Esophagus muscularis mucosa (tissue), 4 donors: ENCODE results near the gene ECPAS. TPM values are rescaled to one million over a fixed set of nuclear protein-coding genes. Genes with fewer than 3 reads are reported as not detected.

Experiments
- DNase-seq: peaks from one replicate; pipeline ENCODE4 v3.0.0-alpha.2; 2017; ENCODE audit errors: extremely low spot score
- H3K27ac ChIP-seq, 4 donors: fragments of 200-600 bp; sonication (generic); replicated peaks in 1 of 4; 1 replicate in 3 of 4; 2 replicates in 1 of 4; pipeline ENCODE4 v1.5.1; 2016 to 2019; ENCODE audit warnings: mild to moderate bottlenecking in 1 of 4
- H3K27me3 ChIP-seq, 4 donors: fragments of 200-600 bp; sonication (generic); one replicate each; pipeline versions ENCODE4 v1.5.1 to v1.6.0; 2016 to 2019
- H3K36me3 ChIP-seq, 4 donors: fragments of 200-600 bp; sonication (generic); one replicate each; pipeline ENCODE4 v1.5.1; 2016 to 2019
- H3K4me1 ChIP-seq, 4 donors: fragments of 200-600 bp; sonication (generic); one replicate each; pipeline ENCODE4 v1.5.1; 2016 to 2019
- H3K4me3 ChIP-seq, 4 donors: fragments of 200-600 bp; sonication (generic); 1 replicate in 2 of 4; 2 replicates in 2 of 4; pipeline ENCODE4 v1.5.1; 2016 to 2019; ENCODE audit warnings: mild to moderate bottlenecking in 4 of 4, moderate library complexity in 1 of 4
- H3K9me3 ChIP-seq, 4 donors: fragments of 200-600 bp; sonication (generic); 1 replicate in 3 of 4; 2 replicates in 1 of 4; pipeline ENCODE4 v1.5.1; 2016 to 2019
- EP300 ChIP-seq: sonication (generic); formaldehyde crosslinking; IDR thresholded peaks from one replicate; pipeline ENCODE4 v1.6.1; 2017; ENCODE audit warnings: antibody characterized with exemption
- POLR2A ChIP-seq: fragments of 450-650 bp; IDR thresholded peaks from one replicate; pipeline ENCODE4 v1.6.1; 2017; ENCODE audit warnings: antibody characterized with exemption, moderate library complexity, mild to moderate bottlenecking, low read depth
- POLR2AphosphoS5 ChIP-seq, 2 donors: sonication (generic); formaldehyde crosslinking; IDR thresholded peaks; one replicate each; pipeline ENCODE4 v1.6.1; 2017; ENCODE audit warnings: antibody characterized with exemption in 2 of 2
- WGBS: methylation state at CpG from one replicate; pipeline ENCODE4 v1.1.5; 2018; 5-methylcytosine and 5-hydroxymethylcytosine counted together
- intact Hi-C: fragments of 100-400 bp; cut with DNase I; formaldehyde crosslinking; loops from one replicate; pipeline ENCODE4 v1.15.1; 2023
- total RNA-seq, 4 donors: library from RNA; depleted of rRNA; stranded (reverse); fragments of >200 nt; gene quantifications; one replicate each; pipeline versions ENCODE4 v1.1.0 to v1.2.1, GENCODE V29; 2016
- TF ChIP-seq, protein P1 (sequence below), 3 experiments: fragments of 200-600 bp in 2 of 3; fragments of 450-650 bp in 1 of 3; sonication (generic) in 2 of 3; IDR thresholded peaks; one replicate each; pipeline ENCODE4 v1.5.1; 2017 to 2019; ENCODE audit warnings: antibody characterized with exemption in 3 of 3, mild to moderate bottlenecking in 2 of 3, moderate library complexity in 1 of 3

The ECPAS gene
- total RNA-seq, 4 donors from 2014 or later: 72.9 to 89.3 (median 80.6) TPM

DNA sequence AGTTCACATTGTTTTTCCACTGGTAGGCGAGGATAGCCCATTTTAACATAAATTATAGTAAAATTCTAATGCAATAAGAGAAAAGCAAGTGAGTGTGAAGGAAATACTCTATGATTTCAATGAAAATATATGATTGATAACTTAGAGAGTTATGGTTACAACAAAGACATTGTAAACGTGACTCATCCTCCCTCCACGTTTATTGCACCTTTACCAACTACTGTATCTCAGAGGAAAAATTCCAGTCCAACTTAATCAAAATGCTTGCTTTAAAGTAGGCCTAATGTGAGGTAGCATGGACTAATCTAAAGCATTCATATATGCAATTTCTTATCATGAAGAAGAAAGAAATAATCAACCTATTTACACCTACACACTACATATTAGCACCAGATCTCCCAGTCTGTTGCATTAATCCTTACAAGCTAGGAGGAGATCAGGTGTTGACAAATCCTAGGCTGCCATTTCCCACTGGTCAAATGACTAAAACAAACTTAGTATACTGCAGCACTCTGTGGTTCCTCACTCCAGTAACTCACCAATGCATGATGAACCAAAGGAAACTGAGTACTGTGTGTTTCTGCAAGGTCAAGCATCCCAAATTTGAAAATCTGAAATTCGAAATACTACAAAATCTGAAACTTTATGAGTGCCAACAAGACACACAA lies 41.7 kb downstream of the ECPAS start:
- Histone ChIP-seq H3K27me3 (no peaks in the 10 kb centered on the region), H3K4me3 (no peak overlapping the region), H3K4me1 (no peaks in the 10 kb centered on the region), H3K36me3 (peaks cover 13 to 78% (median 52%) of the 10 kb centered on the region in 4 donors), H3K27ac (no peak overlapping the region), H3K9me3 (no peaks in the 10 kb centered on the region)
- TF ChIP-seq POLR2AphosphoS5 (IDR thresholded peaks at IDR 0.05) (no peak), POLR2A (no peak), EP300 (no peak)
- TF ChIP-seq, protein P1, sequence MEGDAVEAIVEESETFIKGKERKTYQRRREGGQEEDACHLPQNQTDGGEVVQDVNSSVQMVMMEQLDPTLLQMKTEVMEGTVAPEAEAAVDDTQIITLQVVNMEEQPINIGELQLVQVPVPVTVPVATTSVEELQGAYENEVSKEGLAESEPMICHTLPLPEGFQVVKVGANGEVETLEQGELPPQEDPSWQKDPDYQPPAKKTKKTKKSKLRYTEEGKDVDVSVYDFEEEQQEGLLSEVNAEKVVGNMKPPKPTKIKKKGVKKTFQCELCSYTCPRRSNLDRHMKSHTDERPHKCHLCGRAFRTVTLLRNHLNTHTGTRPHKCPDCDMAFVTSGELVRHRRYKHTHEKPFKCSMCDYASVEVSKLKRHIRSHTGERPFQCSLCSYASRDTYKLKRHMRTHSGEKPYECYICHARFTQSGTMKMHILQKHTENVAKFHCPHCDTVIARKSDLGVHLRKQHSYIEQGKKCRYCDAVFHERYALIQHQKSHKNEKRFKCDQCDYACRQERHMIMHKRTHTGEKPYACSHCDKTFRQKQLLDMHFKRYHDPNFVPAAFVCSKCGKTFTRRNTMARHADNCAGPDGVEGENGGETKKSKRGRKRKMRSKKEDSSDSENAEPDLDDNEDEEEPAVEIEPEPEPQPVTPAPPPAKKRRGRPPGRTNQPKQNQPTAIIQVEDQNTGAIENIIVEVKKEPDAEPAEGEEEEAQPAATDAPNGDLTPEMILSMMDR (IDR thresholded peaks at IDR 0.05): no peak
- no peak for DNase-seq
- 92% methylated on average over 4 of the region's 4 CpGs for WGBS
- intact Hi-C loops: no loop called here

DNA sequence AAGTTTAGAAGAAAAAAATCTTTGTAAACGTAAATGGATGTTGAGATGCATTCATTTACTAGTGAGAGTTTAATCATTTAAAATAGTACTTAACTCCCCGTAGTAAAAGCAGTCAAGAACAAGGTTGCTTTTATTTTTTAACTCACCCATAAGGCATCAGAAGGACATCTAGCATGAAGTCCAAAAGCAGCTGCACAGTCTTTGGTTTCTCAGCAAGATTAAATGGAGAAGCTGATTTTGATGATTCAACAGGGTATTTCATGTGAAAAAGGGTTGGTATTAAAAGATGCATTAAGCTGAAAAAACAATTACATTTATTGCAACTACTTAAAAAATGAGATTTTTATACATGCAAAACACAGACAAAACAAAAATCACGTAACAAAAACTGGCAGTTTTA lies 44.0 kb downstream of the ECPAS start:
- no peak for TF ChIP-seq POLR2A
- Histone ChIP-seq H3K27me3 (no peaks in the 10 kb centered on the region), H3K27ac (no peak overlapping the region), H3K36me3 (peaks cover 17 to 84% (median 60%) of the 10 kb centered on the region in 4 donors), H3K9me3 (no peaks in the 10 kb centered on the region), H3K4me3 (no peak overlapping the region), H3K4me1 (no peaks in the 10 kb centered on the region)
- DNase-seq: no peak
- intact Hi-C loops: no loop called here
- 89% methylated on average over 3 of the region's 3 CpGs for WGBS

DNA sequence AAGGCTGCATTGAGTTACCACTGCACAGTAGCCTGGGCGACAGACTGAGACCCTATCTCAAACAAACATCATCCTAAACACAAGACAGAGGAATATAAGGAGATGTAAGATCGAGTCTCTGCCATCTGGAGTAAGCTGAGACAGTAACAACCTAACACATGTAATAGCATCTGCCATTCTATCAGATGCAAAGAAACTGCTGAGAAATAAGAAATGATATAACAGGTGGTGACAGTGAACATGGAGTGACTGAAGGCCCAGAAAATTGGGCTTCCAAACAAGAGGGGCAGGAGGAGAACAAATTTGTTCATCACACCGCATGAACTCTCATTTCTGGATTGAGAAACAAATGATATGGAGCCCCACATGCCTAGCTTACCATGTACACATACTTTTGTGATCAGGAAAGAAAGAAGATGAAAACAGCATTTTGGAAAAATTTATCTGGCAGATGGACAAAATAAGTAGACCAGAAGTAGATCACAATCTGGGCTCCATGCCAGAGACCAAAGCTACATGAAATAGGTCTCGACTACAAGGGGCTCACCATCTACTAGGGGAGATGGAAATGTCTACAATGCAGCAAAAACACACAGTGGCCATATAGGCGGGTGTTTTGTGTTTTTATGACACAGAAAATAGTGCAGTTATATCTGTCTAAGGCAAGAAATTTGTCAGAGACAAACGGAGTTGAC lies 45.5 kb downstream of the ECPAS start:
- Histone ChIP-seq H3K27me3 (no peaks in the 10 kb centered on the region), H3K9me3 (no peaks in the 10 kb centered on the region), H3K36me3 (peaks cover 17 to 87% (median 60%) of the 10 kb centered on the region in 4 donors), H3K4me3 (no peak overlapping the region), H3K4me1 (no peaks in the 10 kb centered on the region), H3K27ac (no peak overlapping the region)
- no peak for DNase-seq
- TF ChIP-seq EP300: no peak
- TF ChIP-seq, protein P1 (IDR thresholded peaks at IDR 0.05): no peak
- TF ChIP-seq POLR2A: no peak
- no peak for TF ChIP-seq POLR2AphosphoS5 (IDR thresholded peaks at IDR 0.05)
- WGBS: 88% methylated on average over 6 of the region's 6 CpGs
- intact Hi-C loops: no loop called here

DNA sequence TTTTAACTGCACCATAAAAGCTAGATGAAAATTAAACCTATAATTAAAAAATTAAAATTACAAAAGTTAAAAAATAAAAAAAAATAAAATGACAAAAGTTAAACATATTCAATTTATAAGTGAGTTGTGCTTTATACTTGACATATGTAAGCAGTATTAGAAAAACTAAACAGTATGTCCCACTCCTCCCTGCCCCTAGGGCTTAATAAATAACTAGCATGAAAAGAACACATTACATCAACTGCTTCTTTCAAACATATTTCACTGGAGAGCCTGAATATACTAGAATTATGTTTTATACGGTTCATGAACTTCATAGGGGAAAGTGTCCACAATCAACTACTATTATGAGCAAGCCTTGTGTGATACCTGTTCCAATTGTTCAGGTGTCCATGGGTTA lies 47.6 kb downstream of the ECPAS start:
- DNase-seq: no peak
- H3K36me3 ChIP-seq: peaks cover 17 to 90% (median 62%) of the 10 kb centered on the region in 4 donors
- H3K9me3 ChIP-seq: no peaks in the 10 kb centered on the region
- no peaks in the 10 kb centered on the region for H3K27me3 ChIP-seq
- no peak overlapping the region for H3K27ac ChIP-seq
- TF ChIP-seq, protein P1 (IDR thresholded peaks at IDR 0.05): no peak
- no peak for TF ChIP-seq POLR2AphosphoS5 (IDR thresholded peaks at IDR 0.05)
- no peaks in the 10 kb centered on the region for H3K4me1 ChIP-seq
- 94% methylated on average over 1 of the region's 1 CpG for WGBS
- H3K4me3 ChIP-seq: no peak overlapping the region
- intact Hi-C loops: no loop called here

GRCh38 chr9:111433082-111433481 lies 51.1 kb downstream of the ECPAS start:
- peaks cover 3 to 93% (median 63%) of the 10 kb centered on the region in 4 donors for H3K36me3 ChIP-seq
- no peaks in the 10 kb centered on the region for H3K27me3 ChIP-seq
- no peak overlapping the region for H3K27ac ChIP-seq
- no peaks in the 10 kb centered on the region for H3K9me3 ChIP-seq
- intact Hi-C loops: no loop called here
- no peak for DNase-seq
- 96% methylated on average over 3 of the region's 3 CpGs for WGBS
- TF ChIP-seq EP300 (no peak), POLR2AphosphoS5 (IDR thresholded peaks at IDR 0.05) (no peak), POLR2A (no peak)
- TF ChIP-seq, protein P1 (IDR thresholded peaks at IDR 0.05): no peak
- no peaks in the 10 kb centered on the region for H3K4me1 ChIP-seq
- no peak overlapping the region for H3K4me3 ChIP-seq
